GM19351 (cell line): ENCODE data around the gene POLD2.

Source experiments
- ATAC-seq: cut with Tn5 transposase; IDR thresholded peaks from one replicate; pipeline ENCODE4 v1.9.1; 2021; ENCODE audit warnings: mild to moderate bottlenecking, moderate library complexity; ENCODE audit not compliant: unreplicated experiment

POLD2 gene

DNA sequence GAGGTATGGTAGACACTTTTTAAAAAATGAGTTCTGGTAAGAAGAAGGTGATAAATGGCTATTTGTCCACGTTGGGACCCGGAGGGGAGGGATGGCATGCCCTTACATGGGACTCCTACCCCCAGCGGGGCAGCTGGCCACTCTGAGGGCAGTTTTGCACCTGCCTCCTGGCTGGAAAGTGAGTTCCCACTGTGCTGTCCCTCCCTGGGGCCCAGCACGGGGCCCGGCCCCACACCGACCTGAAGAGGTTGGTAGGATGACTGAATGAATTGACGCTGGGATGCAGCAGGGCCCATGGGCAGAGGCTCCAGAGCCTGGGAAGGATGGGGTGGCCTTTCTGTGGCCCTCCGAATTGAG, 19.8 kb downstream of the POLD2 start:
- ATAC-seq, result no peak

- ATAC-seq, result no peak
Observed at GRCh38 chr7:44102846-44103565, 20.3 kb downstream of the POLD2 start.

- no peak for ATAC-seq
Observed at GRCh38 chr7:44101966-44102845, 21.1 kb downstream of the POLD2 start.

DNA sequence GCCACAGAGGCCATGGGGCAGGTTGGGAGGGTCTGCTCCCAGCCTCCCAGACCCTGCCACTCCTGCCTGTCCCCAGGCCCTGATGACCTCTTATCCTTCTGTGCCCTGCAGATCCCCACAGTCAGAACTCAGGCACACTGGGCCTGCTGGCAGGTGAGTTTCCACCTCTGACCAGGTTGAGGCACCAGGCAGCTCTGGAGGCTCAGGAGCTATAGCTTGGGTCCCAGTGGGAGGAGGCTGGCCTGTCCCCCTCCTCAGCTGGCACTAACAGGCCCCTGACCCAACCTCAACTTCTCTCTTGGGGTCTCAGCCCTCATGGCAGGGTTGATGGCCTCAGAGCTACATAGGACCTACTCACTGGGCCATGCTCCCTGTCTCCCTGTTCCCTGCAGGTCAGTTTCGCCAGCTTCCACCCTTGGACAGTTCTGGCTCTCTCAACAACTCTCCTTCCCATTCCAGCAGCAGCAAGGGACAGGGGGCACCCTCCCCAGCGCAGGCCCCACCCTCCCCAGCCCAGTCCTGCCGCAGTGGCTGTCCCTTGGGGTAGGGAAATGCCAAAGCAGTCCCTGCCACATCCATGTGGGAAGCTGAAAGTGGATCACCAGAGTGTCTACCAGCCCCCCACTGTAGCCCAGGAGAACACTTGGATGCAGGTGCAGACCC, 21.9 kb downstream of the POLD2 start:
- ATAC-seq, result no peak

GRCh38 chr7:44100458-44101302, 22.7 kb downstream of the POLD2 start:
- ATAC-seq, result no peak

DNA sequence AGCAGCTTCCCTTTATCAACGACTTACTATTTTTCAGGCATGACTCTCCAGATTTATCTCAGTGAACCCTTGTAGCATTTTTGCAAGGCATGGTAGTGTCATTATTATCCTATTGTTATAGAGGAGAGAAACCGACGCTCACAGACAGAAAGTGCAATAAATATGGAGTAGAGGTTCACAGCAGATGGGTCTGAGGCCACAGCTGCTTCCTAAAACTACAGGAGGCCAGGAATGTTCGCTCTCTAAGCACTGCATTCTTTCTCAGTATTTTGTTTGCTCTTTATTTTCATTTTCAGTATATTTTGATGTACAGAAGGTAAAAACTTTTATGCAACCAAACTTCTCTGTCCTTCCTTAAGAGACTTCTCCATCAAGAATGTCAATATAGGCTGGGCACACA, 23.7 kb downstream of the POLD2 start:
- ATAC-seq, result no peak

GRCh38 chr7:44098092-44099068, 25.0 kb downstream of the POLD2 start:
- no peak for ATAC-seq

- ATAC-seq, result peak; percentile 79
Observed at GRCh38 chr7:44097064-44097932, 26.1 kb downstream of the POLD2 start.

DNA sequence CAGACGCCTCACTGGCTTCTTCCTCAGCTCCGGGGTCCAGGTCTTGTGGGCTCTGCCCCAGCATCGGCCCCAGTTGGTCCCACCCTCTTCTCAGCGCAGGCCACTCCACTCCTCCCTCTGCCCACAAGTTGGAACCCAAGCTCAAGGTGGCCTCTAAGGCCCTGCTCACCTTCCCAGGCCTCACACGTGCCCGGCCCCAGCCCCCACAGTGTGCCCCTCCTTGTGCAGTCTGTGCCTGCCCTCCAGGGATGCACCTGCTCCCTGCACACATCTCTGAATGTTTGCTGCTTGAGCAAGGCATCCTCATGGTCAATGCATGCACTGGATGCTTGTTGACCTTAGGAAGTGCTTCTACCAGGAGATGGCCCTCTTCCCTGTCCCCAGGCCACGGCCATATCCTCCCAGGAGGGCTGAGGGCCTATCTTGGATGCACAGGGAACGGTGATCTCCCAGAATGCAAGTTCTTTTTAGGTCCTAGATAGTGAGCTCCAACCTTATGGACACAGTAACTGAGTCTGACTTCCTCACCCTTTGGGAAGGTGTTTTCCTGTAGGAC, 26.9 kb downstream of the POLD2 start:
- no peak for ATAC-seq

DNA sequence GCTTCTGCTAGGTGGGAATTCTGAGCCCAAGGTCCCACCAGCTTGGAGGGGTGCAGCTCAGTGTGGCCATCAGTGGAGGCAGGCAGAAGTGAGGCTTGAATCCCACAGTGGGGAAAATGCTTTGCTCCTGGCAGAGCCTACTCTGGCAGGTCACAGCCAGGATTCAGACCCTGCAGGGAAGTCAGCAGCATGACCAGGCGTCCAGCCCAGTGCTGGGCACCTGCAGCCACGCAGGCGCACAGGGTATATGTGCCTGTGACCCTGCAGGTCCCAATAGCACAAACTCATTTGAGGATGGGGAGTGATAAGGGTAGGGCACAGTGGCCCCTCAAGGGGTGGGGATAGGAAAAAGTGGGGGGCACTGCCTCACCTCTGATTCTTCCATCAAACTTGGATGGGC, 27.6 kb downstream of the POLD2 start:
- ATAC-seq, result no peak

- no peak for ATAC-seq
Observed at GRCh38 chr7:44094883-44095592, 28.3 kb downstream of the POLD2 start.

- no peak for ATAC-seq
Observed at GRCh38 chr7:44094365-44094764, 29.0 kb downstream of the POLD2 start.

DNA sequence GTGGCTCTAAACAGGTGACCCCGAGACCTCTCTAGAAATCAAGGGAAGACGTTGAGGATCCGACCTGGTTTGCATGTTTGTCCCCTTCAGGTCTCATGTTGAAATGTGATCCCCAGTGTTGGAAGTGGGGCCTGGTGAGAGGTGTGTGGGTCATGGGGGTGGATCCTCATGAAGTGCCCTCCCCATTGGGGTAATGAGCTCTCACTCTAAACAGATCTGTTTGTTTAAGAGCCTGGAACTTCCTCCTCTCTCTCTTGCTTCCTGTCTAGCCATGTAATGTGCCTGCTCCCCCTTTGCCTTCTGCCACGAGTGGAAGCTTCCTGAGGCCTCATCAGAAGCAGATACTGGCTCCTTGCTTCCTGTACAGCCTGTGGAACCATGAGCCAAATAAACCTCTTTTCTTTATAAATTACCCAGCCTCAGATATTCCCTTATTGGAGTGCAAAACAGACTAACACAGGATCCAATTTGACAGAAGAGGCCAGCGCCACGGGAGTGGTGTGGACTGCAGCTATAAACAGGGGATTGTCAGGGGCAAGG, 30.2 kb downstream of the POLD2 start:
- ATAC-seq, result no peak

DNA sequence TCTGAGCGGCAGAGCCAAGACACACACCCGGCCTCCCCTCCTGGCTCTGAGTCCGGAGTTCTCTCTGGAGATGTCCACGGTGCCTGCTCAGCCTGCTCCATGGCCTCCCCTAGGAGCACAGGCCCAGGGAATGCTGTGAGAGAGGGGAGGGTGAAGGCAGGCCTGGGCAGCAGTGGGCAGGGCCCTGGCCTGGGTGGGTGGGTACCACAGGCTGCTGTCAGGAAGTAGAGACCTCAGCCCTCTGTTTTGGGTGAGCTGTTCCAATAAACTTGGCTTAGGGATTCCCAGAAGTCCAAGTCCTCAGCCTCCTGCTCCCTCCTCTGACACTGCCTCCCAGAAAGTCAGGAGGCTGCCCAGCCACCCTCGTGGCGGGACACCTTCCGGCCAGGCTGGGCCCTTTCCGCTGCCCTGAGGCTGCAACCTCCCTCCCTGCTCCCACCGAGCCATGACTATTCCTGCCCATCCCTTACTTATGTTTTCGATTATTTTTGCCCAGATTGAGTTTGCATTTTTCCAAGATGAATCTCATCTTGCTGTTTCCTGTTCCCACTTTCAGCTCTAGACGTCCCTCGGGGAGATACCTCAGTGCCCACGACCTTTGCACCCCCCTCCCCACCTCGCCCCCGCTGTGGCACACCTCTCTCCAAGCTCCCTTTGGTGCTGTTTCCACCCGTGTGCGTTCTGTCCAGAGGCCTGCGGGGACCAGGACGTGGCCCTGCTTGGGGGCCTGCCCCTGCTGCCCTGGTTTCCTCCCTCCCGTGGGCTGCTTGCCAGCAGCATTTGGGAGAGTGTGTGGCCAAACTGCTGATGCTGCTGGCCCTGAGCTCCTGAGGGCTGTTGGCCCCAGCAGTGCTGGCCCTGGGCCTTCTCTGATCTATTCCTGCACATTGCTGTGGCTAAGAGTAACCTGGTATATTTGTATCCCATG, 35.2 kb downstream of the POLD2 start:
- no peak for ATAC-seq

DNA sequence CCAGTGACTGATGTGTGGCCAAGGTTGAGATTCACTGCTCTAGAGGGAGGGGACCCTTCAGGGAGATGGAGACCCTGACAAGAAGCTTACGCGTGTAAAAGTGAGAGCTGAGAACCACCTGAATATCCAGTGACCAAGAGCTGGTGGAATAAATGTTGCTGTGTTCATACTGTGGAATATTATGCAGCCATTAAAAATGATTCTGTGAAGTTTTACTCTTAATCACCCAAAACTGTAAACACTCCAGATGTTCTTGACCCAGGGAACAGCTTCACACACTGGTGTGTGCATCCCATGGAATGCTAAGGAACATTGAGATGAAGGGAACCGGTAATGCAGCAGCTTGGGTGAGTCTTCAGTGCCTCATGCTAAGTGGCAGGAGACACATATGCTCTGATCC, 36.7 kb downstream of the POLD2 start:
- no peak for ATAC-seq

- ATAC-seq, result no peak
Observed at GRCh38 chr7:44085546-44085945, 37.8 kb downstream of the POLD2 start.
